ENCODE measurements around the gene LYL1.

DNA sequence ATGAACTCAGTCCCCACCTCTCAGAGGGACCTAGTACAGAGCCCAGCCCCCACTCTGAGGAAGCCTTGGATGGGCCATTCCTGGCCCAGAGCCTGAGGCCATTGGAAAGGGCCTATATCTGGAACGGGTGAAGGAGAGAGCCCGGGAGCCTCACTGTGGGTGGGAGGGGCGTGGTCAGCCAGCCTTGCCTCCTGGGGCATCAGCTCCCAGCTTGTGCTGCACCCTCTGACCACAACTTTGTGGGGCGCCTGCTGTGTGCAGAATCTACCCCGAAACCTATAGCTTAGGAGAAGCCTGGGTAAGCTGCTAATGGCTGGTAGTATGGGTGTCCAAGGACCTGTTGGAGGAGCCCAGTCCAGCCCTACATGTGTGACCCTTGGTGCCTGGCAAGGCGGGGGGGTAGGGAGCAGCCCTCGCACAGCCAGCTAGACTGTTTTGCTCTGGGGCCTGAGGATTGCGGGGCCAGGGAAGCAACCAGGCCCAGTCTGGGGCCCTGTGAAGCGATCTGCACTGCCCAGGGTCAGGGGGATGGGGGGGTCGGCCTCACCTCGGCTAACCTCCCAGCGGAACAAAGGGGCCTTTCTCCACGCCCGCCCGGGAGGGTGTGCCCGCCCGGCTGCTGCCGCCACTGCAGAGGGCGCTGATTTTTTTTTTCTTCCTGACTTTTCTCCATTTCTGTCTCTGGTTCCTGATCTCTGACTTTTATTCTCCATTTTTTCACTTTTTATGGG is 42.3 kb downstream of the LYL1 start:
- TF ChIP-seq POLR2A (IDR thresholded peaks at IDR 0.05; ENCODE audit: low read length), result no peak
- no peak for TF ChIP-seq GATA1 (IDR thresholded peaks at IDR 0.05; ENCODE audit: low read depth, low read length)
